Mucosa of descending colon (tissue), 3 donors: ENCODE measurements around the gene LRP1B. TPM values are rescaled to one million over a fixed set of nuclear protein-coding genes. Genes with fewer than 3 reads are reported as not detected.

Experiments
- ATAC-seq: fragments of 200-7000 bp; cut with Tn5 transposase; one replicate; pipeline ENCODE4 v1.9.1; 2020; ENCODE audit warnings: mild to moderate bottlenecking, moderate library complexity
- DNase-seq, 3 donors: peaks; one replicate each; pipeline ENCODE4 v3.0.0-alpha.2; 2020
- H3K36me3 ChIP-seq: fragments of 200-600 bp; one replicate; pipeline ENCODE4 v1.8.0; 2021; ENCODE audit warnings: low read depth, mild to moderate bottlenecking
- H3K4me1 ChIP-seq: fragments of 200-600 bp; one replicate; pipeline ENCODE4 v1.8.0; 2021; ENCODE audit warnings: low read depth, mild to moderate bottlenecking
- H3K4me3 ChIP-seq: fragments of 200-600 bp; one replicate; pipeline ENCODE4 v1.8.0; 2021; ENCODE audit warnings: mild to moderate bottlenecking
- H3K9me3 ChIP-seq: fragments of 200-600 bp; one replicate; pipeline ENCODE4 v1.8.0; 2021; ENCODE audit warnings: mild to moderate bottlenecking
- CTCF ChIP-seq: fragments of 200-600 bp; IDR thresholded peaks from one replicate; pipeline ENCODE4 v1.8.0; 2022; ENCODE audit warnings: antibody characterized with exemption, mild to moderate bottlenecking
- intact Hi-C, 2 donors: fragments of 100-400 bp; cut with DNase I in 1 of 2; cut with micrococcal nuclease in 1 of 2; formaldehyde crosslinking; loops; one replicate each; pipeline versions ENCODE4 v1.11.0 to v1.11.1; 2022; cut with DNase I, micrococcal nuclease
- total RNA-seq, 3 donors: library from RNA; stranded (reverse); fragmentation: NEBNext Ultra II Directional in 2 of 3; extraction: Animal tissue kit (Norgen Biotek cat#: 25700) in 2 of 3; gene quantifications; one replicate each; pipeline versions ENCODE4 v1.2.1 to v1.2.4, GENCODE V29; 2021 to 2023
- donor health status: DM: no; HTN: no; CAD: no; lungs with moderate emphysema.
- donor health status: DM: no; HTN: no; CAD: no.
- donor health status: DM: no; HTN: yes; CAD: no.

LRP1B gene
- total RNA-seq, 3 donors from 2014 or later: 0.12 to 1.6 (median 0.20) TPM

GRCh38 chr2:140529706-140530105 is 1601.1 kb downstream of the LRP1B start:
- Histone ChIP-seq H3K4me1 (no peaks in the 10 kb centered on the region), H3K36me3 (no peaks in the 10 kb centered on the region), H3K9me3 (no peaks in the 10 kb centered on the region), H3K4me3 (no peak overlapping the region)
- TF ChIP-seq CTCF: no peak
- ATAC-seq (no peak), DNase-seq (no peak)
- intact Hi-C loops: no loop called here

GRCh38 chr2:140528982-140529381 is 1601.8 kb downstream of the LRP1B start:
- Histone ChIP-seq H3K4me1 (no peaks in the 10 kb centered on the region), H3K4me3 (no peak overlapping the region), H3K9me3 (no peaks in the 10 kb centered on the region), H3K36me3 (no peaks in the 10 kb centered on the region)
- intact Hi-C loops: no loop called here
- DNase-seq (no peak), ATAC-seq (no peak)
- TF ChIP-seq CTCF: no peak

- Histone ChIP-seq H3K9me3 (no peaks in the 10 kb centered on the region), H3K36me3 (no peaks in the 10 kb centered on the region), H3K4me1 (no peaks in the 10 kb centered on the region), H3K4me3 (no peak overlapping the region)
- TF ChIP-seq CTCF: no peak
- intact Hi-C loops: no loop called here
- DNase-seq (no peak), ATAC-seq (no peak)
Observed at GRCh38 chr2:140526575-140526974, 1604.2 kb downstream of the LRP1B start.

GRCh38 chr2:140512106-140512505 is 1618.7 kb downstream of the LRP1B start:
- DNase-seq: no peak
- intact Hi-C loops: no loop called here
- ATAC-seq: no peak
- Histone ChIP-seq H3K36me3 (no peaks in the 10 kb centered on the region), H3K4me3 (no peak overlapping the region), H3K4me1 (no peaks in the 10 kb centered on the region), H3K9me3 (no peaks in the 10 kb centered on the region)
- TF ChIP-seq CTCF: no peak

- intact Hi-C loops: no loop called here
- Histone ChIP-seq H3K4me1 (no peaks in the 10 kb centered on the region), H3K9me3 (no peaks in the 10 kb centered on the region), H3K4me3 (no peak overlapping the region), H3K36me3 (no peaks in the 10 kb centered on the region)
- no peak for TF ChIP-seq CTCF
- DNase-seq: no peak
- ATAC-seq: no peak
Observed at GRCh38 chr2:140509765-140510164, 1621.1 kb downstream of the LRP1B start.

- Histone ChIP-seq H3K4me1 (no peaks in the 10 kb centered on the region), H3K4me3 (no peak overlapping the region), H3K9me3 (no peaks in the 10 kb centered on the region), H3K36me3 (no peaks in the 10 kb centered on the region)
- ATAC-seq: no peak
- no peak for DNase-seq
- TF ChIP-seq CTCF: no peak
- intact Hi-C loops: no loop called here
Observed at GRCh38 chr2:140508756-140509155, 1622.1 kb downstream of the LRP1B start.
